Adrenal gland (tissue), 5 donors: Measurements from ENCODE around the gene FAH.

ENCODE experiments used
- POLR2A ChIP-seq, 2 donors: fragments of 450-650 bp; IDR thresholded peaks; one replicate each; pipeline ENCODE4 v1.6.1; 2017; ENCODE audit warnings: antibody characterized with exemption in 2 of 2, mild to moderate bottlenecking in 2 of 2, moderate library complexity in 1 of 2
- TF ChIP-seq, protein P1 (sequence below), 6 experiments: fragments of 450-650 bp in 4 of 6; fragments of 200-600 bp in 2 of 6; sonication (generic) in 1 of 6; IDR thresholded peaks; 1 replicate in 5 of 6; 2 replicates in 1 of 6; pipeline versions ENCODE4 v1.5.1 to v1.8.0; 2016 to 2021; ENCODE audit warnings: antibody characterized with exemption in 6 of 6, mild to moderate bottlenecking in 2 of 6, moderate library complexity in 1 of 6
- donor health status: DM: no; HTN: no; CAD: no.

DNA sequence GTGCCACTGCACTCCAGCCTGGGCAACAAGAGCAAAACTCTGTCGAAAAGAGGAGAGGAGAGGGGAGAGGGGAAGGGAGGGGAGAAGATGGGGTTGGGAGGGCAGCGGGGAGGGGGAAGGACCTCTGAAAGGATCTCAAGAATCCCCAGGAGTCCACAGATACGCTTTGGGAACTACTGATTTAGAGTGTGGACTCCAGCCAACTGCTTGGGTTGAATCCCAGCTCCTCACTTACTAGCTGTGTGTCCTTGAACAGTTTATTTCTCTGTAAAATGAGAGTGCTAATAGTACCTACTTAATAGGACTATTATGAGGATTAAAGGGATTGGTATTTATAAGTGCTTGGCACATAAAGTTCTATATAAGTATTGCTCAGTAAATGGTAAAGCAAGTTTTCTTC is 45.0 kb upstream of the FAH start:
- TF ChIP-seq, protein P1, sequence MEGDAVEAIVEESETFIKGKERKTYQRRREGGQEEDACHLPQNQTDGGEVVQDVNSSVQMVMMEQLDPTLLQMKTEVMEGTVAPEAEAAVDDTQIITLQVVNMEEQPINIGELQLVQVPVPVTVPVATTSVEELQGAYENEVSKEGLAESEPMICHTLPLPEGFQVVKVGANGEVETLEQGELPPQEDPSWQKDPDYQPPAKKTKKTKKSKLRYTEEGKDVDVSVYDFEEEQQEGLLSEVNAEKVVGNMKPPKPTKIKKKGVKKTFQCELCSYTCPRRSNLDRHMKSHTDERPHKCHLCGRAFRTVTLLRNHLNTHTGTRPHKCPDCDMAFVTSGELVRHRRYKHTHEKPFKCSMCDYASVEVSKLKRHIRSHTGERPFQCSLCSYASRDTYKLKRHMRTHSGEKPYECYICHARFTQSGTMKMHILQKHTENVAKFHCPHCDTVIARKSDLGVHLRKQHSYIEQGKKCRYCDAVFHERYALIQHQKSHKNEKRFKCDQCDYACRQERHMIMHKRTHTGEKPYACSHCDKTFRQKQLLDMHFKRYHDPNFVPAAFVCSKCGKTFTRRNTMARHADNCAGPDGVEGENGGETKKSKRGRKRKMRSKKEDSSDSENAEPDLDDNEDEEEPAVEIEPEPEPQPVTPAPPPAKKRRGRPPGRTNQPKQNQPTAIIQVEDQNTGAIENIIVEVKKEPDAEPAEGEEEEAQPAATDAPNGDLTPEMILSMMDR (IDR thresholded peaks at IDR 0.05), result no peak
- TF ChIP-seq POLR2A (IDR thresholded peaks at IDR 0.05), result no peak
